Gastrocnemius medialis (tissue), 4 donors: ENCODE measurements around the gene PRDM2.

Experiments
- POLR2A ChIP-seq, 2 donors: fragments of 450-650 bp; IDR thresholded peaks; one replicate each; pipeline ENCODE4 v1.6.1; 2017; ENCODE audit warnings: antibody characterized with exemption in 2 of 2, mild to moderate bottlenecking in 2 of 2, moderate library complexity in 2 of 2
- TF ChIP-seq, protein P1 (sequence below), 5 experiments: fragments of 450-650 bp in 3 of 5; fragments of 200-600 bp in 2 of 5; sonication (generic) in 2 of 5; IDR thresholded peaks in 4 of 5; conservative IDR thresholded peaks in 1 of 5; 1 replicate in 4 of 5; 2 replicates in 1 of 5; pipeline ENCODE4 v1.5.1; 2016 to 2019; ENCODE audit warnings: antibody characterized with exemption in 5 of 5, mild to moderate bottlenecking in 3 of 5, moderate library complexity in 3 of 5

DNA sequence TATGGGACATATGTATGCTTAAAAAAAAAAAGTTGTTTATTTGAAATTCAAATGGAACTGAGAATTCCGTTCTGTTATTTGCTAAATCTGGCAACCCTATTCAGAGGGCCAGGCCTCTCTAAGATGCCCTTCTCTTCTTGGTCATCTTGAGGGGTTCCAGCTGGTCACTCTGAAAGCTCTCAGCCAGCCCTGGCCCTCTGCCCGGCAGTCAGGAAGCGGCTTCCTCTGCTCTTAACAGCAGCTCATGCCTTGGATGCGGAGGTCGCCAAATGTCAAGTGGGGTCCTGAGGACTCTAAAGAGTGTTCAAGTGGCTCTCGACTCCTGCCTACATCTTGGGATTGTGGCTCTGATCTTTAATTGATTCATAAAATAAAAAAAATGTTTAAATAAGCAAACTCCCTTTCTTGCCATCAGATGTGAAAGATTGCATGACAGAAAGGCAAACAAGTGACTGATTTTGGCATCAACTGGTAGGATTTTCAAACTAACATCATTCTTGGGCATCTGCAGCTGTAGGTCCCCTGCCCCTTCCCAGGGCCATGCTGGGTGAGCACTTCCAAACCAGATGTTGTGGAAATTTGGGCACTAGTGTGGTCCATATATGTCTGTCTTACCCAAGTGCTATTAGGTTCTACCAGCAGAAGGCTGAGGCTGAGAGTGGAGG is 130.8 kb downstream of the PRDM2 start:
- TF ChIP-seq, protein P1, sequence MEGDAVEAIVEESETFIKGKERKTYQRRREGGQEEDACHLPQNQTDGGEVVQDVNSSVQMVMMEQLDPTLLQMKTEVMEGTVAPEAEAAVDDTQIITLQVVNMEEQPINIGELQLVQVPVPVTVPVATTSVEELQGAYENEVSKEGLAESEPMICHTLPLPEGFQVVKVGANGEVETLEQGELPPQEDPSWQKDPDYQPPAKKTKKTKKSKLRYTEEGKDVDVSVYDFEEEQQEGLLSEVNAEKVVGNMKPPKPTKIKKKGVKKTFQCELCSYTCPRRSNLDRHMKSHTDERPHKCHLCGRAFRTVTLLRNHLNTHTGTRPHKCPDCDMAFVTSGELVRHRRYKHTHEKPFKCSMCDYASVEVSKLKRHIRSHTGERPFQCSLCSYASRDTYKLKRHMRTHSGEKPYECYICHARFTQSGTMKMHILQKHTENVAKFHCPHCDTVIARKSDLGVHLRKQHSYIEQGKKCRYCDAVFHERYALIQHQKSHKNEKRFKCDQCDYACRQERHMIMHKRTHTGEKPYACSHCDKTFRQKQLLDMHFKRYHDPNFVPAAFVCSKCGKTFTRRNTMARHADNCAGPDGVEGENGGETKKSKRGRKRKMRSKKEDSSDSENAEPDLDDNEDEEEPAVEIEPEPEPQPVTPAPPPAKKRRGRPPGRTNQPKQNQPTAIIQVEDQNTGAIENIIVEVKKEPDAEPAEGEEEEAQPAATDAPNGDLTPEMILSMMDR (IDR thresholded peaks at IDR 0.05 in 4 of 5, conservative IDR thresholded peaks at IDR 0.05 in 1 of 5), result no peak
- TF ChIP-seq POLR2A (IDR thresholded peaks at IDR 0.05), result no peak
